ENCODE data around the gene TLR3.

The TLR3 gene

DNA sequence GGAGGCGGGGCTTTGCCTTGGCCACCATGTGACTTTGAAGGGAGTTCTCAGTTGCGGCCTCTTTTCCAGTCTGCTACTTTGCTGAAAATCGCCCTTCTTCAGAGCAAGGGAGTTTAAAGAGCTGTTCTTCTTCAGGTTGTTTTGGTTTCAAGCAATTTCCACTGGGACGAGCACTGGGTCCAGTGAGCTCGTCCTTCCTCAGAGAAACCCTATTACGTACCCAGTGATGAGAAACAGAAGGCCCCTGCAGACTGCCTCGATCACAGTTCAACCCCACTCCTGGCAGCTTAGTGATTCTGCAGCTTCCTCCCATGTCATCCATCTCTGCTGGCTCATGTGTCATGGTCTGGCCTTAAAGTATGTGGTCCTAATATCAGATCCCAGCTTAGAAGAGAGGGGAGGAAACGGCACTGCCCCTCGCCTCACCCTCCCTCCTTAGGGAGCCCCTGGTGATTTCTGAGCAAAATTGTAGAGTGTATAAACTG is 27.8 kb downstream of the TLR3 start:
- no peak for TF ChIP-seq EZH2phosphoT487 (conservative IDR thresholded peaks at IDR 0.05; ENCODE audit: low read length)
- no peak for TF ChIP-seq CTCF (IDR thresholded peaks at IDR 0.05; ENCODE audit: insufficient read depth, low read length, poor library complexity, severe bottlenecking)
- Histone ChIP-seq H3K4me3 (ENCODE audit: insufficient read depth, low read length, poor library complexity, severe bottlenecking) (no peak overlapping the region), H3K27ac (ENCODE audit: low read depth, low read length) (no peak overlapping the region), H3K27me3 (ENCODE audit: low read length) (no peaks in the 10 kb centered on the region), H3K36me3 (ENCODE audit: low read length) (no peaks in the 10 kb centered on the region), H2AFZ (ENCODE audit: low read depth, low read length, severe bottlenecking) (no peak overlapping the region), H3K4me2 (ENCODE audit: low read depth, low read length, poor library complexity, severe bottlenecking) (no peak overlapping the region), H3K9me2 (replicated peaks; ENCODE audit: insufficient read depth, low read length) (no peaks in the 10 kb centered on the region), H3F3A (ENCODE audit: insufficient read depth) (no peaks in the 10 kb centered on the region), H3K9ac (ENCODE audit: low read length) (no peak overlapping the region), H3K79me2 (ENCODE audit: insufficient read depth, low read length) (no peaks in the 10 kb centered on the region), H3K9me3 (ENCODE audit: insufficient read depth, low read length) (no peaks in the 10 kb centered on the region), H4K20me1 (ENCODE audit: low read depth, low read length) (no peaks in the 10 kb centered on the region)

GRCh38 chr4:186097386-186097785 is 28.4 kb downstream of the TLR3 start:
- no peak overlapping the region for H3K27ac ChIP-seq (ENCODE audit: low read depth, low read length)
- H3K4me3 ChIP-seq (ENCODE audit: insufficient read depth, low read length, poor library complexity, severe bottlenecking), result no peak overlapping the region
- H3K79me2 ChIP-seq (ENCODE audit: insufficient read depth, low read length), result no peaks in the 10 kb centered on the region
- no peaks in the 10 kb centered on the region for H3K27me3 ChIP-seq (ENCODE audit: low read length)
- H3F3A ChIP-seq (ENCODE audit: insufficient read depth), result no peaks in the 10 kb centered on the region
- H3K9me2 ChIP-seq (replicated peaks; ENCODE audit: insufficient read depth, low read length), result no peaks in the 10 kb centered on the region
- H2AFZ ChIP-seq (ENCODE audit: low read depth, low read length, severe bottlenecking), result no peak overlapping the region
- H4K20me1 ChIP-seq (ENCODE audit: low read depth, low read length), result no peaks in the 10 kb centered on the region
- H3K36me3 ChIP-seq (ENCODE audit: low read length), result no peaks in the 10 kb centered on the region
- H3K9me3 ChIP-seq (ENCODE audit: insufficient read depth, low read length), result no peaks in the 10 kb centered on the region
- H3K4me2 ChIP-seq (ENCODE audit: low read depth, low read length, poor library complexity, severe bottlenecking), result no peak overlapping the region
- TF ChIP-seq EZH2phosphoT487 (conservative IDR thresholded peaks at IDR 0.05; ENCODE audit: low read length) (no peak), CTCF (IDR thresholded peaks at IDR 0.05; ENCODE audit: insufficient read depth, low read length, poor library complexity, severe bottlenecking) (no peak)
- no peak overlapping the region for H3K9ac ChIP-seq (ENCODE audit: low read length)

DNA sequence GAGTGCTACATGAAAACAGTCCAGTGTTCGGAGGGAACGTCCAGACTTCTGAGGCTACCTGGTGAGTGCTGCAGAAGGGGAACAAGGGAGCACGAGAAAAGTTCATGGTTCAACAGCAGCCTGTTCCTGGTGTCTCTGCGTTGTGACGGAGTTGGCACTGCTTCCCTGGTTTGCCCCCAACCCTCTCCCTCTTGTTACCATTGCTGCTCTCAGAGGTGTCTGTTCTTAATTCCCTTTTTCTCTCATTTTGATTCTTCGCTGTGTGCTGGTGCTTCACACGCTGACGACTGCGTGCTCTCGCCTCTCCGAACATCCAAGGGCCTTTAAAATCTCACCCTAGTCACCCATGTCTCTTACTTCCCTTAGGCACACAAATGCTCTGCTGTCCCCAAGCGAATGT is 34.0 kb downstream of the TLR3 start:
- no peaks in the 10 kb centered on the region for H3K27me3 ChIP-seq (ENCODE audit: low read length)

More for the DNA sequence above, 34.0 kb downstream of the TLR3 start:
- Histone ChIP-seq H3K9me3 (ENCODE audit: insufficient read depth, low read length) (no peaks in the 10 kb centered on the region), H4K20me1 (ENCODE audit: low read depth, low read length) (no peaks in the 10 kb centered on the region), H3K9ac (ENCODE audit: low read length) (no peak overlapping the region), H3K36me3 (ENCODE audit: low read length) (no peaks in the 10 kb centered on the region), H3F3A (ENCODE audit: insufficient read depth) (no peaks in the 10 kb centered on the region), H3K4me3 (ENCODE audit: insufficient read depth, low read length, poor library complexity, severe bottlenecking) (no peak overlapping the region), H3K27ac (ENCODE audit: low read depth, low read length) (no peak overlapping the region), H3K79me2 (ENCODE audit: insufficient read depth, low read length) (no peaks in the 10 kb centered on the region), H2AFZ (ENCODE audit: low read depth, low read length, severe bottlenecking) (no peak overlapping the region), H3K9me2 (replicated peaks; ENCODE audit: insufficient read depth, low read length) (no peaks in the 10 kb centered on the region), H3K4me2 (ENCODE audit: low read depth, low read length, poor library complexity, severe bottlenecking) (no peak overlapping the region)
- TF ChIP-seq EZH2phosphoT487 (conservative IDR thresholded peaks at IDR 0.05; ENCODE audit: low read length) (no peak), CTCF (IDR thresholded peaks at IDR 0.05; ENCODE audit: insufficient read depth, low read length, poor library complexity, severe bottlenecking) (no peak)
